Neutrophil (primary cell): ENCODE measurements around the gene JAK1.

Experiments used
- H3K27ac ChIP-seq: fragments of 200-600 bp; sonication (generic); 2 replicates; pipeline ENCODE4 v1.5.1; 2016; ENCODE audit warnings: mild to moderate bottlenecking, moderate library complexity
- H3K27me3 ChIP-seq: fragments of 200-600 bp; sonication (generic); 2 replicates; pipeline ENCODE4 v1.6.0; 2016; ENCODE audit warnings: mild to moderate bottlenecking
- H3K36me3 ChIP-seq: fragments of 200-600 bp; sonication (generic); 2 replicates; pipeline ENCODE4 v1.5.1; 2017
- H3K4me1 ChIP-seq, 2 experiments: fragments of 200-600 bp in 1 of 2; sonication (generic) in 1 of 2; 1 replicate in 1 of 2; 2 replicates in 1 of 2; pipeline versions ENCODE4 v1.5.1 to v1.6.1; 2013 to 2016; ENCODE audit warnings: low read depth in 1 of 2, low read length in 1 of 2, mild to moderate bottlenecking in 1 of 2, moderate library complexity in 1 of 2; ENCODE audit not compliant: control insufficient read depth in 1 of 2, insufficient read depth in 1 of 2
- H3K4me3 ChIP-seq, 2 experiments: fragments of 200-600 bp in 1 of 2; sonication (generic) in 1 of 2; 1 replicate in 1 of 2; 2 replicates in 1 of 2; pipeline ENCODE4 v1.5.1; 2013 to 2016; ENCODE audit warnings: low read depth in 1 of 2, low read length in 1 of 2, mild to moderate bottlenecking in 1 of 2, moderate library complexity in 1 of 2
- H3K9me3 ChIP-seq: fragments of 200-600 bp; sonication (generic); 2 replicates; pipeline ENCODE4 v1.5.1; 2016
- CTCF ChIP-seq: fragments of 200-600 bp; sonication (generic); IDR thresholded peaks from 2 replicates; pipeline ENCODE4 v1.5.1; 2016; ENCODE audit warnings: antibody characterized with exemption

JAK1 gene

GRCh38 chr1:64856553-64856952, 109.8 kb downstream of the JAK1 start:
- Histone ChIP-seq H3K27me3 (no peaks in the 10 kb centered on the region), H3K9me3 (no peaks in the 10 kb centered on the region), H3K4me3 (no peak overlapping the region), H3K4me1 (peaks cover 10 to 11% of the 10 kb centered on the region in 2 experiments), H3K27ac (peak overlapping the region; percentile 55), H3K36me3 (peaks cover 96% of the 10 kb centered on the region)
- TF ChIP-seq CTCF, result no peak

- peaks cover 10 to 11% of the 10 kb centered on the region in 2 experiments for H3K4me1 ChIP-seq
Observed at GRCh38 chr1:64855557-64855956, 110.8 kb downstream of the JAK1 start.

GRCh38 chr1:64854674-64855073, 111.7 kb downstream of the JAK1 start:
- H3K36me3 ChIP-seq, result peaks cover 100% of the 10 kb centered on the region
- no peak overlapping the region for H3K27ac ChIP-seq
- H3K9me3 ChIP-seq, result no peaks in the 10 kb centered on the region
- no peak for TF ChIP-seq CTCF
- H3K4me1 ChIP-seq, result peaks cover 10 to 11% of the 10 kb centered on the region in 2 experiments
- H3K4me3 ChIP-seq, result no peak overlapping the region
- H3K27me3 ChIP-seq, result no peaks in the 10 kb centered on the region

More at GRCh38 chr1:64855557-64855956, 110.8 kb downstream of the JAK1 start:
- no peak for TF ChIP-seq CTCF
- peaks cover 98% of the 10 kb centered on the region for H3K36me3 ChIP-seq
- H3K9me3 ChIP-seq, result no peaks in the 10 kb centered on the region
- H3K4me3 ChIP-seq, result no peak overlapping the region
- no peak overlapping the region for H3K27ac ChIP-seq
- no peaks in the 10 kb centered on the region for H3K27me3 ChIP-seq

- Histone ChIP-seq H3K27me3 (no peaks in the 10 kb centered on the region), H3K9me3 (no peaks in the 10 kb centered on the region), H3K4me1 (peaks cover 5% of the 10 kb centered on the region in 2 experiments)
Observed at GRCh38 chr1:64851664-64852063, 114.7 kb downstream of the JAK1 start.

GRCh38 chr1:64850846-64851245, 115.5 kb downstream of the JAK1 start:
- no peak overlapping the region for H3K27ac ChIP-seq
- H3K4me1 ChIP-seq, result no peaks in the 10 kb centered on the region
- no peaks in the 10 kb centered on the region for H3K9me3 ChIP-seq
- H3K4me3 ChIP-seq, result no peak overlapping the region
- TF ChIP-seq CTCF, result no peak
- peaks cover 100% of the 10 kb centered on the region for H3K36me3 ChIP-seq
- no peaks in the 10 kb centered on the region for H3K27me3 ChIP-seq

More at GRCh38 chr1:64851664-64852063, 114.7 kb downstream of the JAK1 start:
- Histone ChIP-seq H3K4me3 (no peak overlapping the region), H3K27ac (peak overlapping the region; percentile 19), H3K36me3 (peaks cover 100% of the 10 kb centered on the region)
- TF ChIP-seq CTCF, result no peak

- Histone ChIP-seq H3K27me3 (no peaks in the 10 kb centered on the region), H3K36me3 (peaks cover 100% of the 10 kb centered on the region), H3K4me1 (no peaks in the 10 kb centered on the region), H3K4me3 (no peak overlapping the region), H3K27ac (no peak overlapping the region), H3K9me3 (no peaks in the 10 kb centered on the region)
- no peak for TF ChIP-seq CTCF
Observed at GRCh38 chr1:64849942-64850341, 116.4 kb downstream of the JAK1 start.
